ENCODE data around the gene SEPTIN5.

The SEPTIN5 gene

DNA sequence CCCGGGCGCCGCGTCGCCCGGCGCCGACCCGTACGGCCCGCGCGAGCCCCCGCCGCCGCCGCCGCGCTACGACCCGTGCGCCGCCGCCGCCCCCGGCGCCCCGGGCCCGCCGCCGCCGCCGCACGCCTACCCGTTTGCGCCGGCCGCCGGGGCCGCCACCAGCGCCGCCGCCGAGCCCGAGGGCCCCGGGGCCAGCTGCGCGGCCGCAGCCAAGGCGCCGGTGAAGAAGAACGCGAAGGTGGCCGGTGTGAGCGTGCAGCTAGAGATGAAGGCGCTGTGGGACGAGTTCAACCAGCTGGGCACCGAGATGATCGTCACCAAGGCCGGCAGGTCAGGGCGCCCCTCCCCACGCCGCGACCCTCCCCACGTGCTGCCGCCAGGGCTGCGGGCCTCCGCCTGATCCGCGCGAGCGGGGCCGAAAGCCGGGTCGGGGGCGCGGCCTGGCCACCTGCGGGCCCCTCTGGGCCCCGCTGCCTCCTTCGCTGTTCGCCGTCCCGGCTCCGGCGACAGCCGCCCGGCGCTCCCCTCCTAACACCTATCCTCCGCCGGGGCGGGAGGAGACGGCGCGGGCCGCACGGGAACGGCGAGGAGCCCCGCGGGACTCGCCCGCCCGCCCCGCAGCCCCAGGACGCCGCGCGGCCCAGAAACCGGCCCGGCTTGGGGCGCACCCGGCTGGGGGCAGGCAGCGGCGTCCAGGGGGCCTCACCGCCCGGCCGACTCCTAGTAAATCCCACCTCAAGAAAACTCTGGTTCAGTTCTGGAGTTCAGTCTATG is 46.8 kb downstream of the SEPTIN5 start:
- no peak for DNase-seq (ENCODE audit: low spot score)

GRCh38 chr22:19761725-19762567 is 47.6 kb downstream of the SEPTIN5 start:
- no peak for DNase-seq (ENCODE audit: low spot score)

DNA sequence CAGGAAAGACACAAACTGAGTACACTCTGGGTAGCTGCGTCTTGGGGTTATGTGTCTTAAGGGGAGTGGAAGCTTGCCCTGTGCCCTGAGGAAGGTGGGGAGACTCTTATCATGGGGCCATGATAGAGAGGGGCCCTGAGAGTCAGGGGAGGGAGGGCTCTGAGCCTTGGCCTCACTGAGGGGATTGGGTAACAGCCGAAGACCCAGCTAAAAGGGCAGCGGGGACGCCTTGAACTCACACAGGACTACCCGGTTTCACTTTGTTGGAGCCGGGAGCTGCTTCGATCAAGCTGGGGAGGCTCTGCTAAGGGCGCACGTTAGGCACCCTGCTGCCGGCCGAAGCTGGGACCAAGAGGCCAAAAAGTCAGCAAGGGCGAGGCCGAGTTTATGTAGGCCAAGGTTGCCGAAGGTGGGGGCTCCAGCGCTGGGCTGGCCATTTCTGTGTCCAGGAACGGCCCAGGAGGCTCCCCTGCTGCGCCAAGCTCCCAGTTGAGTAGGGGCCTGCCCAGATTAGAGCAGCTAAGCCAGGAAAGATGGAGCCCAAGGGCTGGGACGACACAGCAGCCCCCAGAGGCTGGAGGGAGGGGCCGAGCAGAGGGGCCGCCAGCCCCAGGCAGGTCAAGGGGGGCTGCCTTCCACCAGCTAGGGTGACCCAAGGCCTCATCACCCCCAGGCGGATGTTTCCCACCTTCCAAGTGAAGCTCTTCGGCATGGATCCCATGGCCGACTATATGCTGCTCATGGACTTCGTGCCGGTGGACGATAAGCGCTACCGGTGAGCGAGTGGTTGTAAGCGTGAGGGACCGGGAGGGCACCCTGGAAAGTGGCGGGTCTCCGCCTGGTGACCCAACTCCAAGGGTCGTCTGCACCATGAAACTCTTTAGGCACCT is 48.5 kb downstream of the SEPTIN5 start:
- no peak for DNase-seq (ENCODE audit: low spot score)

GRCh38 chr22:19763458-19764298 is 49.4 kb downstream of the SEPTIN5 start:
- no peak for DNase-seq (ENCODE audit: low spot score)

DNA sequence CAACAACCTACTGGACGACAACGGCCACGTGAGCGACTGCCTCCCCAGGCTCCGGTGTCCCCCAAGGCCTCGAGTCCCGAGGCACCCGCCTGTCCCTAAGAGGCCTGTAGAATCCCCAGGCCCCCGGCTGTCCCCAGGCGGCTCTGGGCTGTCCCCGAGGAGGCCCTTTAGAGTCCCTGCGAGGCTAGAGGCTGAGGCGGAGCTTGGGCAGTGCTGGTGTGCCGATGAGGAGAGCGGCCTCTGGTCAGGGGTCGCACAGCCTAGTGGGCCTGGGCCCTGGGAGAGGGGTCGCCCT is 49.9 kb downstream of the SEPTIN5 start:
- DNase-seq (ENCODE audit: low spot score), result no peak

GRCh38 chr22:19764636-19765476 is 50.6 kb downstream of the SEPTIN5 start:
- no peak for DNase-seq (ENCODE audit: low spot score)

- no peak for DNase-seq (ENCODE audit: low spot score)
Measured at GRCh38 chr22:19765477-19766239, 51.4 kb downstream of the SEPTIN5 start.

DNA sequence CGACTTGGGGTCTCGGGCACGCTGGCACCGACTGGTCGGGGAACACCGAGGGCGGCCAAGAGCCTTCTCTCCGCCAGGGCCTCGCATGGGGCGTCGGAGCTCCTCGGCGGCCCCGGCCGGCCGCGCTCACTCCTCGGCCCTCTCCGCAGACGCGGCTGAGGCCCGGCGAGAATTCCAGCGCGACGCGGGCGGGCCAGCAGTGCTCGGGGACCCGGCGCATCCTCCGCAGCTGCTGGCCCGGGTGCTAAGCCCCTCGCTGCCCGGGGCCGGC is 51.9 kb downstream of the SEPTIN5 start:
- DNase-seq (ENCODE audit: low spot score), result no peak

- DNase-seq (ENCODE audit: low spot score), result no peak
Measured at GRCh38 chr22:19766511-19767426, 52.5 kb downstream of the SEPTIN5 start.

GRCh38 chr22:19767427-19768341 is 53.4 kb downstream of the SEPTIN5 start:
- DNase-seq (ENCODE audit: low spot score), result no peak

GRCh38 chr22:19769393-19769715 is 55.1 kb downstream of the SEPTIN5 start:
- no peak for DNase-seq (ENCODE audit: low spot score)

GRCh38 chr22:19770349-19771220 is 56.3 kb downstream of the SEPTIN5 start:
- DNase-seq (ENCODE audit: low spot score), result no peak

DNA sequence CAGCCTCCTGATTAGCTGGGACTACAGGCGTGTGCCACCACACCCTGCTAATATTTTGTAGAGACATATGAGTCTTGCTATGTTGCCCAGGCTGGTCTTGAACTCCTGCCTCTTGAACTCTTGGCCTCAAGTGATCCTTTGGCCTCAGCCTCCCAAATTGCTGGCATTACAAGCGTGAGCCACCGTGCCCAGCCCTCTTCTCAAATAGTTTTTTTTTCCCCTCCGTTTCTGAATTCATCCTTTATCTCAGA is 58.0 kb downstream of the SEPTIN5 start:
- no peak for DNase-seq (ENCODE audit: low spot score)

Data from hepatic stellate cell (primary cell).